ENCODE data around the gene ARF4. TPM values are rescaled to one million over a fixed set of nuclear protein-coding genes. Genes with fewer than 3 reads are reported as not detected.

The ARF4 gene
- total RNA-seq, 2 donors from 2014 or later = 67.2 to 76.3 TPM

- H3K27me3 Mint-ChIP-seq (ENCODE audit: low read depth) = no peaks in the 10 kb centered on the region
- ATAC-seq (replicated peaks in 1 of 2) (no peak), DNase-seq (no peak)
- peaks cover 8 to 12% of the 10 kb centered on the region in 2 donors for H3K36me3 Mint-ChIP-seq (ENCODE audit: insufficient read depth in 2 of 2)
- peaks cover 36% of the 10 kb centered on the region for H3K4me1 Mint-ChIP-seq (ENCODE audit: low read depth)
- peak overlapping the region; percentile 96 to 97 for H3K4me3 Mint-ChIP-seq
- H3K9me3 Mint-ChIP-seq = no peaks in the 10 kb centered on the region
- H3K27ac Mint-ChIP-seq = peak overlapping the region; percentile 99
Measured at GRCh38 chr3:57598765-57599360, 1.7 kb upstream of the ARF4 start.

- Mint-ChIP-seq H3K27ac (peak overlapping the region; percentile 99), H3K4me3 (peak overlapping the region; percentile 96 to 97), H3K27me3 (ENCODE audit: low read depth) (no peaks in the 10 kb centered on the region), H3K36me3 (ENCODE audit: insufficient read depth in 2 of 2) (peaks cover 6 to 14% of the 10 kb centered on the region in 2 donors), H3K4me1 (ENCODE audit: low read depth) (peaks cover 52% of the 10 kb centered on the region), H3K9me3 (no peaks in the 10 kb centered on the region)
- DNase-seq = peak; percentile 69 to 71
- peak in 1 of 2 donors; percentile 14 for ATAC-seq (replicated peaks in 1 of 2)
Measured at GRCh38 chr3:57596495-57597126, 533 bp downstream of the ARF4 start.

GRCh38 chr3:57594576-57594975 is 2.6 kb downstream of the ARF4 start:
- Mint-ChIP-seq H3K27me3 (ENCODE audit: low read depth) (no peaks in the 10 kb centered on the region), H3K9me3 (no peaks in the 10 kb centered on the region), H3K4me1 (ENCODE audit: low read depth) (peaks cover 49% of the 10 kb centered on the region), H3K36me3 (ENCODE audit: insufficient read depth in 2 of 2) (peaks cover 6 to 16% of the 10 kb centered on the region in 2 donors), H3K4me3 (peak overlapping the region; percentile 96 to 97), H3K27ac (peak overlapping the region; percentile 99)
- DNase-seq (no peak), ATAC-seq (replicated peaks in 1 of 2) (no peak)

- H3K36me3 Mint-ChIP-seq (ENCODE audit: insufficient read depth in 2 of 2) = peaks cover 6 to 18% of the 10 kb centered on the region in 2 donors
- peak overlapping the region; percentile 99 for H3K27ac Mint-ChIP-seq
- ATAC-seq (replicated peaks in 1 of 2) = no peak
- no peaks in the 10 kb centered on the region for H3K27me3 Mint-ChIP-seq (ENCODE audit: low read depth)
- peak overlapping the region; percentile 96 to 97 for H3K4me3 Mint-ChIP-seq
- DNase-seq = no peak
- H3K4me1 Mint-ChIP-seq (ENCODE audit: low read depth) = peaks cover 45% of the 10 kb centered on the region
- no peaks in the 10 kb centered on the region for H3K9me3 Mint-ChIP-seq
Measured at GRCh38 chr3:57594144-57594543, 3.0 kb downstream of the ARF4 start.

GRCh38 chr3:57592306-57592705 is 4.8 kb downstream of the ARF4 start:
- ATAC-seq (replicated peaks in 1 of 2) (no peak), DNase-seq (no peak)
- Mint-ChIP-seq H3K4me3 (no peak overlapping the region), H3K27me3 (ENCODE audit: low read depth) (no peaks in the 10 kb centered on the region), H3K9me3 (no peaks in the 10 kb centered on the region), H3K27ac (no peak overlapping the region), H3K36me3 (ENCODE audit: insufficient read depth in 2 of 2) (peaks cover 3 to 15% of the 10 kb centered on the region in 2 donors), H3K4me1 (ENCODE audit: low read depth) (peaks cover 43% of the 10 kb centered on the region)

- Mint-ChIP-seq H3K27me3 (ENCODE audit: low read depth) (no peaks in the 10 kb centered on the region), H3K9me3 (no peaks in the 10 kb centered on the region), H3K36me3 (ENCODE audit: insufficient read depth in 2 of 2) (peaks cover 1 to 10% of the 10 kb centered on the region in 2 donors)
Measured at GRCh38 chr3:57587905-57588304, 9.2 kb downstream of the ARF4 start.

GRCh38 chr3:57586778-57587177 is 10.4 kb downstream of the ARF4 start:
- Mint-ChIP-seq H3K27me3 (ENCODE audit: low read depth) (no peaks in the 10 kb centered on the region), H3K36me3 (ENCODE audit: insufficient read depth in 2 of 2) (peaks cover 1 to 9% of the 10 kb centered on the region in 2 donors), H3K27ac (peak overlapping the region; percentile 83), H3K4me1 (ENCODE audit: low read depth) (peaks cover 35% of the 10 kb centered on the region), H3K9me3 (no peaks in the 10 kb centered on the region), H3K4me3 (peak overlapping the region in 1 of 2 donors; percentile 34)
- ATAC-seq (replicated peaks in 1 of 2) = peak; percentile 47 to 62
- DNase-seq = peak; percentile 20 to 22

More at GRCh38 chr3:57587905-57588304, 9.2 kb downstream of the ARF4 start:
- no peak for DNase-seq
- Mint-ChIP-seq H3K27ac (peak overlapping the region; percentile 30), H3K4me1 (ENCODE audit: low read depth) (peaks cover 40% of the 10 kb centered on the region), H3K4me3 (no peak overlapping the region)
- ATAC-seq (replicated peaks in 1 of 2) = no peak

GRCh38 chr3:57583544-57583943 is 13.6 kb downstream of the ARF4 start:
- DNase-seq (no peak), ATAC-seq (replicated peaks in 1 of 2) (no peak)
- H3K27me3 Mint-ChIP-seq (ENCODE audit: low read depth) = no peaks in the 10 kb centered on the region
- peaks cover 37% of the 10 kb centered on the region for H3K4me1 Mint-ChIP-seq (ENCODE audit: low read depth)
- H3K27ac Mint-ChIP-seq = peak overlapping the region; percentile 24
- no peak overlapping the region for H3K4me3 Mint-ChIP-seq
- no peaks in the 10 kb centered on the region for H3K9me3 Mint-ChIP-seq
- H3K36me3 Mint-ChIP-seq (ENCODE audit: insufficient read depth in 2 of 2) = no peaks in the 10 kb centered on the region

- DNase-seq (no peak), ATAC-seq (replicated peaks in 1 of 2) (no peak)
- no peak overlapping the region for H3K27ac Mint-ChIP-seq
- H3K4me1 Mint-ChIP-seq (ENCODE audit: low read depth) = peaks cover 32% of the 10 kb centered on the region
- H3K27me3 Mint-ChIP-seq (ENCODE audit: low read depth) = no peaks in the 10 kb centered on the region
- H3K4me3 Mint-ChIP-seq = no peak overlapping the region
- H3K9me3 Mint-ChIP-seq = no peaks in the 10 kb centered on the region
- no peaks in the 10 kb centered on the region for H3K36me3 Mint-ChIP-seq (ENCODE audit: insufficient read depth in 2 of 2)
Measured at GRCh38 chr3:57582474-57583168, 14.5 kb downstream of the ARF4 start.

GRCh38 chr3:57577801-57578200 is 19.3 kb downstream of the ARF4 start:
- no peaks in the 10 kb centered on the region for H3K27me3 Mint-ChIP-seq (ENCODE audit: low read depth)
- H3K4me3 Mint-ChIP-seq = no peak overlapping the region
- peaks cover 25% of the 10 kb centered on the region for H3K4me1 Mint-ChIP-seq (ENCODE audit: low read depth)
- H3K36me3 Mint-ChIP-seq (ENCODE audit: insufficient read depth in 2 of 2) = peaks cover 1 to 28% of the 10 kb centered on the region in 2 donors
- H3K9me3 Mint-ChIP-seq = no peaks in the 10 kb centered on the region
- ATAC-seq (replicated peaks in 1 of 2) (no peak), DNase-seq (no peak)
- peak overlapping the region; percentile 93 for H3K27ac Mint-ChIP-seq

GRCh38 chr3:57575966-57576626 is 21.0 kb downstream of the ARF4 start:
- ATAC-seq (replicated peaks in 1 of 2) = no peak
- H3K9me3 Mint-ChIP-seq = no peaks in the 10 kb centered on the region
- peaks cover 3 to 30% of the 10 kb centered on the region in 2 donors for H3K36me3 Mint-ChIP-seq (ENCODE audit: insufficient read depth in 2 of 2)
- no peak for DNase-seq
- no peaks in the 10 kb centered on the region for H3K27me3 Mint-ChIP-seq (ENCODE audit: low read depth)
- peak overlapping the region; percentile 78 for H3K27ac Mint-ChIP-seq
- no peak overlapping the region for H3K4me3 Mint-ChIP-seq
- peaks cover 25% of the 10 kb centered on the region for H3K4me1 Mint-ChIP-seq (ENCODE audit: low read depth)

GRCh38 chr3:57572096-57572495 is 25.0 kb downstream of the ARF4 start:
- DNase-seq = no peak
- H3K27ac Mint-ChIP-seq = no peak overlapping the region
- peaks cover 3 to 34% of the 10 kb centered on the region in 2 donors for H3K36me3 Mint-ChIP-seq (ENCODE audit: insufficient read depth in 2 of 2)
- no peak for ATAC-seq (replicated peaks in 1 of 2)
- H3K9me3 Mint-ChIP-seq = no peaks in the 10 kb centered on the region
- no peak overlapping the region for H3K4me3 Mint-ChIP-seq
- H3K27me3 Mint-ChIP-seq (ENCODE audit: low read depth) = no peaks in the 10 kb centered on the region
- peaks cover 12% of the 10 kb centered on the region for H3K4me1 Mint-ChIP-seq (ENCODE audit: low read depth)

- Mint-ChIP-seq H3K27ac (no peak overlapping the region), H3K9me3 (no peaks in the 10 kb centered on the region), H3K4me3 (no peak overlapping the region), H3K36me3 (ENCODE audit: insufficient read depth in 2 of 2) (peaks cover 3 to 25% of the 10 kb centered on the region in 2 donors), H3K4me1 (ENCODE audit: low read depth) (peaks cover under 1% of the 10 kb centered on the region), H3K27me3 (ENCODE audit: low read depth) (no peaks in the 10 kb centered on the region)
- no peak for ATAC-seq (replicated peaks in 1 of 2)
- DNase-seq = no peak
Measured at GRCh38 chr3:57570878-57571277, 26.3 kb downstream of the ARF4 start.
